ENCODE measurements around the gene CRIM1.
A peak's percentile ranks its signal among the peaks of the same experiment; 100 is the strongest.
"Not testable (repeated sequence)": the region's sequence is repeated elsewhere in the genome, so short reads cannot be mapped to it uniquely, and the experiment has no call there.

Gene CRIM1, protein sequence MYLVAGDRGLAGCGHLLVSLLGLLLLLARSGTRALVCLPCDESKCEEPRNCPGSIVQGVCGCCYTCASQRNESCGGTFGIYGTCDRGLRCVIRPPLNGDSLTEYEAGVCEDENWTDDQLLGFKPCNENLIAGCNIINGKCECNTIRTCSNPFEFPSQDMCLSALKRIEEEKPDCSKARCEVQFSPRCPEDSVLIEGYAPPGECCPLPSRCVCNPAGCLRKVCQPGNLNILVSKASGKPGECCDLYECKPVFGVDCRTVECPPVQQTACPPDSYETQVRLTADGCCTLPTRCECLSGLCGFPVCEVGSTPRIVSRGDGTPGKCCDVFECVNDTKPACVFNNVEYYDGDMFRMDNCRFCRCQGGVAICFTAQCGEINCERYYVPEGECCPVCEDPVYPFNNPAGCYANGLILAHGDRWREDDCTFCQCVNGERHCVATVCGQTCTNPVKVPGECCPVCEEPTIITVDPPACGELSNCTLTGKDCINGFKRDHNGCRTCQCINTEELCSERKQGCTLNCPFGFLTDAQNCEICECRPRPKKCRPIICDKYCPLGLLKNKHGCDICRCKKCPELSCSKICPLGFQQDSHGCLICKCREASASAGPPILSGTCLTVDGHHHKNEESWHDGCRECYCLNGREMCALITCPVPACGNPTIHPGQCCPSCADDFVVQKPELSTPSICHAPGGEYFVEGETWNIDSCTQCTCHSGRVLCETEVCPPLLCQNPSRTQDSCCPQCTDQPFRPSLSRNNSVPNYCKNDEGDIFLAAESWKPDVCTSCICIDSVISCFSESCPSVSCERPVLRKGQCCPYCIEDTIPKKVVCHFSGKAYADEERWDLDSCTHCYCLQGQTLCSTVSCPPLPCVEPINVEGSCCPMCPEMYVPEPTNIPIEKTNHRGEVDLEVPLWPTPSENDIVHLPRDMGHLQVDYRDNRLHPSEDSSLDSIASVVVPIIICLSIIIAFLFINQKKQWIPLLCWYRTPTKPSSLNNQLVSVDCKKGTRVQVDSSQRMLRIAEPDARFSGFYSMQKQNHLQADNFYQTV

DNA sequence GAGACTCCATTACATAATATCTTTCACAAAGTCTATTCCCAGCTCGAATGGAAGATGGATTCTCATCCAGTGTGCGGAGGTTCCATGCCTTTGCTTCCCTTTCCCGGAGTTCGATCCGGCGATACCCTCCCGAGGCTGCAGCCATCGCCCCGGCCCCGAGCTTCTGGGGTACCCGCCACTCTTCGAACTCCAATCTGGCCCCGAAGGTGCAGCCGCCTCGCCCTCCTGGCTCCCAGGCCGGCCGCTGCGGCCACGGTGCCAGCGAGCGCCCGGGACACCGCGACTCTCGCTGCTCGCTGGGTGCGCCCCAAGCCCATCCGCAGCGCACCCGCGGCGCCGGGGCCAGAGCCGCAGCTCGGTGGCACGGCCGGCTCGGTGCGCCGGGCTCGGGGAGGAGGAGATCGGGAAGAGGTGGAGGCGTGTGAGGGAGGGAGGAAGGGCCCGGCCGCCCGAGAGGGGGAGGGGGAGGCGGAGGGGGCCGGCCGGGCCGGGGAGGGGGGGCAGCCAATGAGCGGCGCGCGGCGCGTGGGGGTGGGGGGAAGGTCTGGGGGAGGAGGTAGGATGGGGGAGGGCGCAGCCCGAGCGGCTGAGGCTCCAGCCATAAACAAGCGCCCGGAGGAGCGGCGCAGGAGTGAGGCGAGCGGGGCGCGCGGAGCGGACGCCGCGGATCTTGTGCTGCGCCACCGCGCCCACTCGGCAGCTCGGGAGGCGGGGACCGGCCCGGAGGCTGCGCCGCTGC, at the start of gene CRIM1:
CRIM1 (plus strand) TSS at position 628 of the 739 bp plus-strand sequence. CDS start 515 bp downstream, outside the sequence.
- no peaks in the 10 kb centered on the region for H3K27me3 ChIP-seq (ENCODE audit: control insufficient read depth in 2 of 2, insufficient read depth in 2 of 2, low read length in 2 of 2)
- H3K36me3 ChIP-seq (ENCODE audit: control insufficient read depth in 2 of 2, insufficient read depth in 2 of 2, low read length in 2 of 2): no peaks in the 10 kb centered on the region
- H3K27ac ChIP-seq (ENCODE audit: low read depth in 2 of 2, low read length in 2 of 2): peak within 1 kb of the TSS; percentile 83 to 85
- H3K9me3 ChIP-seq (ENCODE audit: control insufficient read depth in 2 of 2, low read length in 2 of 2): no peaks in the 10 kb centered on the region
- peak within 1 kb of the TSS; percentile 73 to 89 for H3K4me3 ChIP-seq (ENCODE audit: low read length in 2 of 2)
- peaks cover 21 to 32% of the 10 kb centered on the region in 2 donors for H3K4me1 ChIP-seq (ENCODE audit: control insufficient read depth in 2 of 2, insufficient read depth in 2 of 2, low read length in 2 of 2)
- peak within 1 kb of the TSS; percentile 71 to 89 for H3K9ac ChIP-seq (ENCODE audit: low read depth in 1 of 2, low read length in 2 of 2)

DNA sequence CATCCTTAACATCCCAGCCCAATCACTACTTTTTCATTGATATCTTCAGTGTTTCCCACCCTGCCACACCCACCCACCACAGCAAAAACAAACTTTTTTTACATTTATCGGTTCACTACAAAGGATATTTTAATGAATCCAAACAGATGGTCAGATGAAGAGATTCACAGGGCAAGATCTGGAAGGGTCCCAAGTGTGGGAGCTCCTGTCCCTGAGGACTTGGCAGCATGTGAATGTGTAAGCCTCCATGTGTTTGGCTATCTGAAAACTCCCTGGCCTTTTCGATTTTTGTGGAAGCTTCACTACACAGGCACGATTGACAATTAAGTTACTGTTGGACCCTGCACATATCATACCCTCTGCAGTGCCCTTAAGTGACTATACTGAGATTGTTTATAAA, 48.1 kb upstream of the CRIM1 start:
- Histone ChIP-seq H3K36me3 (ENCODE audit: control insufficient read depth in 2 of 2, insufficient read depth in 2 of 2, low read length in 2 of 2) (no peaks in the 10 kb centered on the region), H3K4me1 (ENCODE audit: control insufficient read depth in 2 of 2, insufficient read depth in 2 of 2, low read length in 2 of 2) (no peaks in the 10 kb centered on the region), H3K27ac (ENCODE audit: low read depth in 2 of 2, low read length in 2 of 2) (no peak overlapping the region), H3K9me3 (ENCODE audit: control insufficient read depth in 2 of 2, low read length in 2 of 2) (no peaks in the 10 kb centered on the region), H3K9ac (ENCODE audit: low read depth in 1 of 2, low read length in 2 of 2) (no peak overlapping the region), H3K27me3 (ENCODE audit: control insufficient read depth in 2 of 2, insufficient read depth in 2 of 2, low read length in 2 of 2) (no peaks in the 10 kb centered on the region), H3K4me3 (ENCODE audit: low read length in 2 of 2) (no peak overlapping the region)

DNA sequence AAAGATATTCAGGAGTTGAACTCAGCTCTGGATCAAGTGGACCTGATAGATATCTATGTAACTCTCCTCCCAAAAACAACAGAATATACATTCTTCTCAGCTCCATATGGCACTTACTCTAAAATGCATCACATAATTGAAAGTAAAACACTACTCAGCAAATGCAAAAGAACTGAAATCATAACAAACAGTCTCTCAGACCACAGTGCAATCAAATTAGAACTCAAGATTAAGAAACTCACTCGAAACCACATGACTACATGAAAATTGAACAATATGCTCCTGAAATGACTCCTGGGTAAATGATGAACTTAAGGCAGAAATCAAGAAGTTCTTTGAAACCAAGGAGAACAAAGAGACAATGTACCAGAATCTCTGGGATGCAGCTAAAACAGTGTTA, 45.1 kb upstream of the CRIM1 start:
- not testable (repeated sequence) for H3K9me3 ChIP-seq (ENCODE audit: control insufficient read depth in 2 of 2, low read length in 2 of 2); H3K27ac ChIP-seq (ENCODE audit: low read depth in 2 of 2, low read length in 2 of 2); H3K4me3 ChIP-seq (ENCODE audit: low read length in 2 of 2); H3K36me3 ChIP-seq (ENCODE audit: control insufficient read depth in 2 of 2, insufficient read depth in 2 of 2, low read length in 2 of 2); H3K4me1 ChIP-seq (ENCODE audit: control insufficient read depth in 2 of 2, insufficient read depth in 2 of 2, low read length in 2 of 2); H3K9ac ChIP-seq (ENCODE audit: low read depth in 1 of 2, low read length in 2 of 2); H3K27me3 ChIP-seq (ENCODE audit: control insufficient read depth in 2 of 2, insufficient read depth in 2 of 2, low read length in 2 of 2)

DNA sequence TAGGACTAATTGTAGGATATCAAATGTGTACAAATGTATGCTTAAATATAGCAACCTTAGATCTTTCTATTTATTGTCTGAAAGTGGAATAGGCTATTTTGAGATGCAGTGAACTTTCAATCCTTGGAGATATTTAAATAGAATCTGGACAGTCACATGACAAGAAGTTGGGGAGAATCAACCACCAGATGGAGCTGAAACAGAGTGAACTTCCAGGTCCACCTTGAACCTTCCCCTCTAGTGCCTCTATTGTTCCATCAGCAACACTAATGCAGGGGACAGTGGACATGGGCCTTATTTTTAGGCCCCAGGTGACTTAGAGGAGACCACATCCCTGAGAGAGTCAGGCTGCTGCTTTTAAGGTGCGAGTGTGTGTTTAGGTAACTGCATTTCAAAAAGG, 37.0 kb upstream of the CRIM1 start:
- Histone ChIP-seq H3K4me1 (ENCODE audit: control insufficient read depth in 2 of 2, insufficient read depth in 2 of 2, low read length in 2 of 2) (no peaks in the 10 kb centered on the region), H3K36me3 (ENCODE audit: control insufficient read depth in 2 of 2, insufficient read depth in 2 of 2, low read length in 2 of 2) (no peaks in the 10 kb centered on the region)

DNA sequence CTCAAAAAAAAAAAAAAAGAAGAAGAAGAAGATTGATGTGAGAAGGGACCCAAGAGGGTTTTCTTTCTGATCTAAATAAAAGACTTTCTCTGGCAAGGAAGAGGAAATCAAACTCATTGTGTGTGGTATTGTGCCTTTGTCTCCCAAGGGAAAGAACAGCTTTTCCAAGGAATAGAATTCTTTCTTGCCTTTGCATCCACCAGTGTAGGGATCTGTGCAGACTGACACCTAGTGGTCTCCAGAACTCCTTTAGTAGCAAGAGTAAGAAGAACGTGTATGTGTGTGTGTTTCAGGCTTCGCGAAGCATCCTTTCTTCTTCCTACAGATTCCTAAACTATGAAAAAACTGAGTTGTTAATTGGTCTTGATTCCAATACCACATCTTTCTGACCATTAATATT, 33.5 kb upstream of the CRIM1 start:
- no peak overlapping the region for H3K9ac ChIP-seq (ENCODE audit: low read depth in 1 of 2, low read length in 2 of 2)
- H3K4me3 ChIP-seq (ENCODE audit: low read length in 2 of 2): no peak overlapping the region
- H3K9me3 ChIP-seq (ENCODE audit: control insufficient read depth in 2 of 2, low read length in 2 of 2): no peaks in the 10 kb centered on the region
- H3K36me3 ChIP-seq (ENCODE audit: control insufficient read depth in 2 of 2, insufficient read depth in 2 of 2, low read length in 2 of 2): no peaks in the 10 kb centered on the region
- H3K27me3 ChIP-seq (ENCODE audit: control insufficient read depth in 2 of 2, insufficient read depth in 2 of 2, low read length in 2 of 2): peaks cover 0 to 4% of the 10 kb centered on the region in 2 donors
- H3K27ac ChIP-seq (ENCODE audit: low read depth in 2 of 2, low read length in 2 of 2): no peak overlapping the region
- no peaks in the 10 kb centered on the region for H3K4me1 ChIP-seq (ENCODE audit: control insufficient read depth in 2 of 2, insufficient read depth in 2 of 2, low read length in 2 of 2)

More for the DNA sequence above, 37.0 kb upstream of the CRIM1 start:
- Histone ChIP-seq H3K27ac (ENCODE audit: low read depth in 2 of 2, low read length in 2 of 2) (no peak overlapping the region), H3K9me3 (ENCODE audit: control insufficient read depth in 2 of 2, low read length in 2 of 2) (peaks cover 0 to 2% of the 10 kb centered on the region in 2 donors), H3K4me3 (ENCODE audit: low read length in 2 of 2) (no peak overlapping the region), H3K9ac (ENCODE audit: low read depth in 1 of 2, low read length in 2 of 2) (no peak overlapping the region), H3K27me3 (ENCODE audit: control insufficient read depth in 2 of 2, insufficient read depth in 2 of 2, low read length in 2 of 2) (no peaks in the 10 kb centered on the region)

DNA sequence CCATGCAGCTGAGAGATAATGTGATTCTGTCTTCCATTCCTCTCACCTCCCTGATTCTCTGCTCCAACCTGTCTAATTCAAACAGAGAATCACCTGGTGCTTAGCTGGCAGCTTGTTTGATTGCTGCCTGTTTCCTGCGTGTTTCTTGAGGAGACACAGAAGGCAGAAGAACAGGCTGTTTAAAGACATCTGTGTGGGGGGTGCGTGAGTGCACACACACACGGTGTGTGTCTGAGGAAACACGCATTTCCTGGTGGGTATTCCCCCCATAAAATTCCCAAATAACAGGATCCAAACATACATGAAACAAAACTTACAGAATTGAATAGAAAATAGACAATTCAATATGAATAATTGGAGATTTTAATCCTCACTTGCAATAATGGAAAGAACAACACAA, 29.3 kb upstream of the CRIM1 start:
- H3K27me3 ChIP-seq (ENCODE audit: control insufficient read depth in 2 of 2, insufficient read depth in 2 of 2, low read length in 2 of 2): peaks cover 0 to 4% of the 10 kb centered on the region in 2 donors
- no peak overlapping the region for H3K9ac ChIP-seq (ENCODE audit: low read depth in 1 of 2, low read length in 2 of 2)
- H3K4me1 ChIP-seq (ENCODE audit: control insufficient read depth in 2 of 2, insufficient read depth in 2 of 2, low read length in 2 of 2): no peaks in the 10 kb centered on the region
- no peaks in the 10 kb centered on the region for H3K36me3 ChIP-seq (ENCODE audit: control insufficient read depth in 2 of 2, insufficient read depth in 2 of 2, low read length in 2 of 2)
- no peaks in the 10 kb centered on the region for H3K9me3 ChIP-seq (ENCODE audit: control insufficient read depth in 2 of 2, low read length in 2 of 2)
- no peak overlapping the region for H3K4me3 ChIP-seq (ENCODE audit: low read length in 2 of 2)
- H3K27ac ChIP-seq (ENCODE audit: low read depth in 2 of 2, low read length in 2 of 2): no peak overlapping the region

DNA sequence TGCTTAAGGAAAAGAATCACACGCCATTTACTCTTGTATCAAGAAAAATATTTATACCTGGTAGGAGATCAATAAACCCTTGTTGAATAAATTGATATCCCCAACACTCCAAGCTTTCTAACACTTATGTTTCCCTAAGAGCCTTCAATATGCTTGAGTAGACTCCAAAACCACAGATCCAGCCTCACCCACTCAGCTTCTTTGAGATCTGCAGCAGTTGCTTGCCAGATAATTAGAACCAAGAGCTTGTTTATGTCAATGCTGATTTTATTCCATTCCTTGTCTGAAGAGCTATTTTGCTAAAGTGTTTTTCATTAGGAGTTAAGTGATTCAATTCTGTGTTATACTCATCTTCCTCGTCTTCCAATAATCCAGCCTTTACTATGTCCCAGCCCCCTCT, 26.3 kb upstream of the CRIM1 start:
- H3K9me3 ChIP-seq (ENCODE audit: control insufficient read depth in 2 of 2, low read length in 2 of 2): no peaks in the 10 kb centered on the region
- H3K27ac ChIP-seq (ENCODE audit: low read depth in 2 of 2, low read length in 2 of 2): no peak overlapping the region
- H3K9ac ChIP-seq (ENCODE audit: low read depth in 1 of 2, low read length in 2 of 2): no peak overlapping the region
- H3K27me3 ChIP-seq (ENCODE audit: control insufficient read depth in 2 of 2, insufficient read depth in 2 of 2, low read length in 2 of 2): peaks cover 0 to 4% of the 10 kb centered on the region in 2 donors
- H3K4me3 ChIP-seq (ENCODE audit: low read length in 2 of 2): no peak overlapping the region
- no peaks in the 10 kb centered on the region for H3K4me1 ChIP-seq (ENCODE audit: control insufficient read depth in 2 of 2, insufficient read depth in 2 of 2, low read length in 2 of 2)
- H3K36me3 ChIP-seq (ENCODE audit: control insufficient read depth in 2 of 2, insufficient read depth in 2 of 2, low read length in 2 of 2): no peaks in the 10 kb centered on the region

DNA sequence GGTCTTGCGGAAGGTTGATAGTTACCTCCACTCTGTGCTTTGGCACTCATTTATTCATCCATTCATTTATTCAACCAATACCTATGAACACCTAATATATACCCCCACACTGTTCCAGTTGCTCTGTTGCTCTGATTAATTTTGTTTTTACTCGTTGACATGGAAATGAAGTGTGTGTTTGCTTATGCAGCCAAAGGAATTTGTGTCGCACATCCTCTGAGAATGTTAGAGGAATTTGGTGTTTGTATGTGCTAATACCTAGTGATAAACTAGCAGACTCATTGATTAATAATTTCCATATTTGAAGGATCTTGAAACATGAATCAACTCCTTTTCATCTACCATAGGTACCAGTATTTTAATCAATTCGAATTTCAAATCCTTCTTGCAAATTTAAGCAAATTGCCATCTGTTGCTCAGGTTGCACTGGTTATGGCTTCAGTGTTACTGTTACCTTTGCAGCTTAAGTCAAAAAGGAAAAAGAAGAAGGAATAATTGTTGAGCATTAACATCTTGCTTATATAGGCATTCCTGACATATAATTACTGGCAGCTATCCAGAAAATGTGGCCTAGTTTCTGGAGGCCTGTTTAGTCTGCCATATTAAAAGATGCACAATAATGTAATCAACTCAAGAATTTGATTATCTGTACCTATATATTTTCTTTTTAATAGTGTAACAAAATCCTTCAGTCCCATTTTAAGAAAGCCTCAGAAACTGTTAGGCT, 25.7 kb upstream of the CRIM1 start:
- Histone ChIP-seq H3K36me3 (ENCODE audit: control insufficient read depth in 2 of 2, insufficient read depth in 2 of 2, low read length in 2 of 2) (no peaks in the 10 kb centered on the region), H3K9me3 (ENCODE audit: control insufficient read depth in 2 of 2, low read length in 2 of 2) (no peaks in the 10 kb centered on the region), H3K4me1 (ENCODE audit: control insufficient read depth in 2 of 2, insufficient read depth in 2 of 2, low read length in 2 of 2) (no peaks in the 10 kb centered on the region), H3K9ac (ENCODE audit: low read depth in 1 of 2, low read length in 2 of 2) (no peak overlapping the region), H3K27ac (ENCODE audit: low read depth in 2 of 2, low read length in 2 of 2) (no peak overlapping the region), H3K27me3 (ENCODE audit: control insufficient read depth in 2 of 2, insufficient read depth in 2 of 2, low read length in 2 of 2) (peaks cover 0 to 4% of the 10 kb centered on the region in 2 donors), H3K4me3 (ENCODE audit: low read length in 2 of 2) (no peak overlapping the region)

Measured in mucosa of rectum (tissue), 2 donors.